Measurements from ENCODE around the gene CEP104.
"Not testable (repeated sequence)": the region's sequence is repeated elsewhere in the genome, so short reads cannot be mapped to it uniquely, and the experiment has no call there.

GRCh38 chr1:3804627-3804944 is 52.4 kb downstream of the CEP104 start:
- not testable (repeated sequence) for TF ChIP-seq CTCF (IDR thresholded peaks at IDR 0.05 in 2 of 3, conservative IDR thresholded peaks at IDR 0.05 in 1 of 3; ENCODE audit: borderline replicate concordance in 1 of 3, insufficient read depth in 1 of 3, low read depth in 2 of 3, low read length in 2 of 3); YY1 (IDR thresholded peaks at IDR 0.05; ENCODE audit: extremely low read depth, insufficient replicate concordance, low read depth, low read length); JUND (IDR thresholded peaks at IDR 0.05); EZH2 (IDR thresholded peaks at IDR 0.05)

Measured in HCT116 (cell line).